Renal cortex interstitium (tissue), 15 donors: ENCODE results near the gene VPS29. TPM values are rescaled to one million over a fixed set of nuclear protein-coding genes. Genes with fewer than 3 reads are reported as not detected.
A peak's percentile ranks its signal among the peaks of the same experiment; 100 is the strongest.
"Not testable (repeated sequence)": the region's sequence is repeated elsewhere in the genome, so short reads cannot be mapped to it uniquely, and the experiment has no call there.

Experiments
- DNase-seq, 11 donors: peaks; one replicate each; pipeline ENCODE4 v3.0.0-alpha.2; 2013; ENCODE audit warnings: low read depth in 9 of 11, low spot score in 4 of 11; ENCODE audit errors: extremely low read depth in 1 of 11
- long read RNA-seq, 16 experiments: transcript quantifications; one replicate each; lab custom pipeline, GENCODE V29; 2026
- polyA plus RNA-seq, 3 donors: library from polyadenylated mRNA; unstranded; fragments of 120-200 nt; gene quantifications; one replicate each; pipeline ENCODE4 v1.2.1, GENCODE V29; 2013; ENCODE audit not compliant: insufficient read length in 3 of 3

The VPS29 gene
- polyA plus RNA-seq = 100 to 1,000 TPM; 133 to 152 (median 142) TPM
- long read RNA-seq, donor 1, transcript VPS29-206 (4 exons, 1,523 nt) = major isoform, 47 of 68 reads
- long read RNA-seq, donor 1, partial matches to known transcripts = 5 of 68 reads
- long read RNA-seq, donor 1, other reads (novel, unspliced or antisense) = 11 of 68 reads
- long read RNA-seq, donor 2, transcript VPS29-206 (4 exons, 1,523 nt) = major isoform, 50 of 84 reads
- long read RNA-seq, donor 2, partial matches to known transcripts = 17 of 84 reads
- long read RNA-seq, donor 2, other reads (novel, unspliced or antisense) = 16 of 84 reads
- long read RNA-seq, donor 3, transcript VPS29-206 (4 exons, 1,523 nt) = major isoform, 77 of 123 reads
- long read RNA-seq, donor 3, partial matches to known transcripts = 40 of 123 reads
- long read RNA-seq, donor 3, other reads (novel, unspliced or antisense) = 0 of 123 reads
- long read RNA-seq, donor 4, transcript VPS29-206 (4 exons, 1,523 nt) = major isoform, 43 of 65 reads
- long read RNA-seq, donor 4, partial matches to known transcripts = 0 of 65 reads
- long read RNA-seq, donor 4, other reads (novel, unspliced or antisense) = 14 of 65 reads
- long read RNA-seq, donor 5 = 0 reads
- long read RNA-seq, donor 6, transcript VPS29-206 (4 exons, 1,523 nt) = major isoform, 59 of 107 reads
- long read RNA-seq, donor 6, partial matches to known transcripts = 31 of 107 reads
- long read RNA-seq, donor 6, other reads (novel, unspliced or antisense) = 13 of 107 reads
- long read RNA-seq, donor 7, transcript VPS29-206 (4 exons, 1,523 nt) = major isoform, 73 of 131 reads
- long read RNA-seq, donor 7, partial matches to known transcripts = 34 of 131 reads
- long read RNA-seq, donor 7, other reads (novel, unspliced or antisense) = 19 of 131 reads
- long read RNA-seq, donor 8, transcript VPS29-204 (3 exons, 563 nt) = minor isoform, 7 of 189 reads
- long read RNA-seq, donor 8, transcript VPS29-206 (4 exons, 1,523 nt) = major isoform, 95 of 189 reads
- long read RNA-seq, donor 8, transcript VPS29-208 (2 exons, 810 nt) = minor isoform, 5 of 189 reads
- long read RNA-seq, donor 8, partial matches to known transcripts = 39 of 189 reads
- long read RNA-seq, donor 8, other reads (novel, unspliced or antisense) = 40 of 189 reads
- long read RNA-seq, donor 9, transcript VPS29-206 (4 exons, 1,523 nt) = major isoform, 56 of 83 reads
- long read RNA-seq, donor 9, partial matches to known transcripts = 14 of 83 reads
- long read RNA-seq, donor 9, other reads (novel, unspliced or antisense) = 10 of 83 reads
- long read RNA-seq, donor 10, transcript VPS29-206 (4 exons, 1,523 nt) = major isoform, 63 of 111 reads
- long read RNA-seq, donor 10, partial matches to known transcripts = 27 of 111 reads
- long read RNA-seq, donor 10, other reads (novel, unspliced or antisense) = 20 of 111 reads
- long read RNA-seq, donor 11, transcript VPS29-206 (4 exons, 1,523 nt) = major isoform, 52 of 72 reads
- long read RNA-seq, donor 11, partial matches to known transcripts = 0 of 72 reads
- long read RNA-seq, donor 11, other reads (novel, unspliced or antisense) = 17 of 72 reads
- long read RNA-seq, donor 12, transcript VPS29-206 (4 exons, 1,523 nt) = major isoform, 25 of 55 reads
- long read RNA-seq, donor 12, partial matches to known transcripts = 22 of 55 reads
- long read RNA-seq, donor 12, other reads (novel, unspliced or antisense) = 6 of 55 reads
- long read RNA-seq, donor 13 = 0 reads
- long read RNA-seq, donor 14, transcript VPS29-206 (4 exons, 1,523 nt) = major isoform, 64 of 109 reads
- long read RNA-seq, donor 14, partial matches to known transcripts = 19 of 109 reads
- long read RNA-seq, donor 14, other reads (novel, unspliced or antisense) = 20 of 109 reads
- long read RNA-seq, donor 15, transcript VPS29-206 (4 exons, 1,523 nt) = major isoform, 14 of 19 reads
- long read RNA-seq, donor 15, partial matches to known transcripts = 0 of 19 reads
- long read RNA-seq, donor 15, other reads (novel, unspliced or antisense) = 5 of 19 reads
- long read RNA-seq, donor 16, transcript VPS29-207 (5 exons, 818 nt) = minor isoform, 5 of 226 reads
- long read RNA-seq, donor 16, transcript VPS29-206 (4 exons, 1,523 nt) = major isoform, 132 of 226 reads
- long read RNA-seq, donor 16, partial matches to known transcripts = 32 of 226 reads
- long read RNA-seq, donor 16, other reads (novel, unspliced or antisense) = 51 of 226 reads

GRCh38 chr12:110501752-110502738 lies at the start of gene VPS29, which contains the start of gene RAD9B:
TSS of gene VPS29 (minus strand) at chr12:110502111. CDS start at chr12:110502051, 60 bp downstream.
TSS of gene RAD9B (plus strand) at chr12:110502331. CDS start at chr12:110502338, 7 bp downstream.
- peak; percentile 94 to 98 (median 97) for DNase-seq

GRCh38 chr12:110550981-110551380 lies 49.1 kb upstream of the VPS29 start:
- DNase-seq = no peak

GRCh38 chr12:110549716-110550115 lies 47.8 kb upstream of the VPS29 start:
- DNase-seq = no peak

- DNase-seq = no peak
Measured at GRCh38 chr12:110548678-110549077, 46.8 kb upstream of the VPS29 start.

GRCh38 chr12:110547090-110547489 lies 45.2 kb upstream of the VPS29 start:
- no peak for DNase-seq

- DNase-seq = no peak
Measured at GRCh38 chr12:110546339-110546738, 44.4 kb upstream of the VPS29 start.

- DNase-seq = no peak
Measured at GRCh38 chr12:110545812-110546211, 43.9 kb upstream of the VPS29 start.

GRCh38 chr12:110545259-110545658 lies 43.3 kb upstream of the VPS29 start:
- DNase-seq = not testable (repeated sequence)

GRCh38 chr12:110543965-110544364 lies 42.1 kb upstream of the VPS29 start:
- no peak for DNase-seq

GRCh38 chr12:110543252-110543959 lies 41.5 kb upstream of the VPS29 start:
- peak in 8 of 11 donors; percentile 34 to 76 (median 44) for DNase-seq

- DNase-seq = no peak
Measured at GRCh38 chr12:110540048-110540447, 38.1 kb upstream of the VPS29 start.

- no peak for DNase-seq
Measured at GRCh38 chr12:110538869-110539622, 37.1 kb upstream of the VPS29 start.

- no peak for DNase-seq
Measured at GRCh38 chr12:110537605-110538409, 35.9 kb upstream of the VPS29 start.
